Activated T-cell treated with anti-CD3 and anti-CD28 coated beads for 4 hours (primary cell): Measurements from ENCODE around the gene PSME4.
"Not testable (repeated sequence)": the region's sequence is repeated elsewhere in the genome, so short reads cannot be mapped to it uniquely, and the experiment has no call there.

Experiments
- DNase-seq: peaks from one replicate; pipeline ENCODE4 v3.0.0-alpha.2; 2020

The PSME4 gene

DNA sequence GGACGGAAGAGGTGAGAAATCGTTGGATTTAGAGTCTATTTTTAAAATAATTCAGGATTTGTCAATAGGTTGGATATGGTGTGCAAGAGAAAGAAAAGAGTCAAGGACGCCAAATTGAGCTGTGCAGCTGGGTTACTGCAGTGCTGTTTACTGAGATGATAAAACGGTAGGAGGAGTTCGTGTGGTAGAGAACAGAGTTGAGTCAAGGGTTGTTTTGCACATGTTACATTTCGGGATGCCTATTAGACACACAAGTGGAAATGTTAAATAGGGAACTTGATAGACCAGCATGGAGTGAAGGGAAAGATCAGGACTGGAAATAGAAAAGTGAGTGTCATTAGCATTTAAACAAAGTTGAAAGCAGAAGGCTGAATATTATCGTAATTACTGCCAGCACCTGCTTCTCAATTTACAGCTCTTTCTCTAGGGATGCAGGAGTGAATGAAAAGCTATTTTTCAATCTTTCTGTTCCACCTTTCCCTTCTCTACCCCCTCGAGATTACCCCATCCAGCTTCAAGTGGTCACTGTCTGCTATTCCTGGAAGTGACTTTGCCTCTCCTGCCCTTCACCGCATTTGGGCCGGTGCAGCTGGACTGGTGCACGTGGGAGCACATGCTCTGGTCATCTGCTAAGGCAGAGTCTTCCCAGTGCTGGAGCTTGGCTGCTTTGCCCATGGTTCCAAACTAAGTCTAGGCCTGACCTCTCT is 141.4 kb downstream of the PSME4 start:
- DNase-seq, result no peak

DNA sequence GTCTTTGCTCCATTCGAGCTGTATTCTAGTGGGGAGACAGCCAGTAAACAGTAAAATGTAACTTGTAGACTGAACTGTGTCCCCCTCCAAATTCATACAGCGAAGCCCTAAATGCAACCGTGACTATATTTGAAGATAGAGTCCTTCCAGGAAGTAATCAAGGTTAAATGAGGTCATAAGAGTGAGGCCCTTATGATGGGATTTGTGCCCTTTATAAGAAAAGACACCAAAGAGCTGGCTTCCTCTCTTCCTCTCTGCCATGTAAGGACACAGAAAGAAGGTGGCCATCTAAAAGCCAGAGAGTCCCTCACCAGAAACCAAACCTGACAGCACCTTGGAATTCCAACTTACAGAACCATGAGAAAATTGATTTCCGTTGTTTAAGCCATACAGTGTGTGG is 142.5 kb downstream of the PSME4 start:
- no peak for DNase-seq

DNA sequence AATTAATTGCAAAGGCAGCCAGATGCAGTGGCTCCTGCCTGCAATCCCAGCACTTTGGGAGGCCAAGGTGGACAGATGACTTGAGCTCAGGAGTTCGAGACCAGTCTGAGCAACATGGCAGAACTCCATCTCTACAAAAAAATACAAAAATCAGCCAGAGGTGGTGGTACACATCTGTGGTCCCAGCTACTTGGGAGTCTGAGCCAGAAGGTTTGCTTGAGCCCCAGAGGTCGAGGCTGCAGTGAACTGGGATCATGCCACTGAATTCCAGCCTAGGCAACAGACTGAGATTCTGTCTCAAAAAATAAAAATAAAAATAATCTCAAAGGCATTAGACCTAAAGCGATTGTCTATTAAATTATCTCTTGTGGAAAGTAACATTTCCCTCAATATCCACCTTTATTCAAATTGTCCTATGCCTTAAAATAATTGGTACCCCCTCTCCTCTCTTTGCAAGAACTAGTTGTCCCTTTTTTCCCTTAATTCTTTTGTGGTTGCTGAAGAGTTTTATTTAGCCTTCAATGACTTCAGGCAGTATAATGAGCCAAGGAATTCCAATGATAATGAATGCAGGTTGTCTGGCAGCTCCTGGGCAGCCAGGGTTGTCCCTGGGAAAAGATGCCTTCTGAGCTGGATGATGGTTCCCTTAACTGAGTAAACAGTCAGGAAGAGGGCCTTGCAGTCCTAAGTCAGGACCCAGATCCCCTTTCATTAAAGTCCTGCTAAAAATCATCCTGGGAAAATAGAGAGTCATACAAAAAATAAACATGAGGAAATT is 143.2 kb downstream of the PSME4 start:
- DNase-seq, result no peak

GRCh38 chr2:53826587-53827397 is 144.0 kb downstream of the PSME4 start:
- no peak for DNase-seq

DNA sequence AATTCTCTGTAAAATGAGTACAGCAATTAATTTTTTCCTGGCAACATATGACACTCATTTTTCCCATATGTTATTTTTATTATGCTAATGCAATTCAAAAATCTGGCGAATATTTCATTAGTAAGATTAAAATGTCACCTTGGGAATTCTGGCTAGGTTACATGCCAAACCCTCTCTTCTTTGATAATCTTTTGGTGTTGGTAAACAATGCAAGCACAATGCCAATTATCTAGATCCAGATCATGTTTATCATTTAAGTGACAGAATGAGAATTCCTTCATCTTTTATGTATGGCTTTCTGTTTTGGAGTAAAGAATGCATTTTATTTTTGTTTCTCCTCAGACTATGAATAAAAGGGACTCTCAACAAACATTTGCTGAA is 144.8 kb downstream of the PSME4 start:
- no peak for DNase-seq

DNA sequence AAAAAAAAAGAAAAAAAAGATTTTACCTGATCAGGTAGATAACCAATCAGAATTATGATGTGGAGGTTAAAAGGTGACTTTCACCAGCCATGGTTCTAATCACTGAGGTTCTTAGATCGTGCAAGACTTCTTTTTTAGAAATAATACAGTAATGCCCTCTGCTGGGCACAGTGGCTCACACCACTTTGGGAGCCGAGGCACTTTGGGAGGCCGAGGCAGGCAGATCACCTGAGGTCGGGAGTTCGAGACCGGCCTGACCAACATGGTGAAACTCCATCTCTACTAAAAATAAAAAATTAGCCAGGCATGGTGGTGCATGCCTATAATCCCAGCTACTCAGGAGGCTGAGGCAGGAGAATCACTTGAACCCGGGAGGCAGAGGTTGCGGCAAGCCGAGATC is 147.2 kb downstream of the PSME4 start:
- not testable (repeated sequence) for DNase-seq

DNA sequence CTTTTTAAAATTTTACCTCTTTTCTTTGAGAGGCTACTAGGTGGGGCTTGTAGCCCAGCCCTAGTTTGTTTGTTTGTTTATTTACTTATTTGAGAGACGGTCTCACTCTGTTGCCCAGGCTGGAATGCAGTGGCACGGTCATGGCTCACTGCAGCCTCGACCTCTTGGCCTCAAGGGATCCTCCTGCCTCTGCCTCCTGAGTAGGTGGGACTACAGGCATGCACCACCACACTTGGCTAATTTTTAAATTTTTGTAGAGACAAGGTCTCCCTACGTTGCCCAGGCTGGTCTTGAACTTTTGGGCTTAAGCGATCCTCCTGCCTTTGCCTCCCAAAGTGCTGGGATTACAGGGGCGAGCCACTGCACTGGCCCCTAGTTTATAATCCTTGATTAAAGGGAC is 149.0 kb downstream of the PSME4 start:
- no peak for DNase-seq

DNA sequence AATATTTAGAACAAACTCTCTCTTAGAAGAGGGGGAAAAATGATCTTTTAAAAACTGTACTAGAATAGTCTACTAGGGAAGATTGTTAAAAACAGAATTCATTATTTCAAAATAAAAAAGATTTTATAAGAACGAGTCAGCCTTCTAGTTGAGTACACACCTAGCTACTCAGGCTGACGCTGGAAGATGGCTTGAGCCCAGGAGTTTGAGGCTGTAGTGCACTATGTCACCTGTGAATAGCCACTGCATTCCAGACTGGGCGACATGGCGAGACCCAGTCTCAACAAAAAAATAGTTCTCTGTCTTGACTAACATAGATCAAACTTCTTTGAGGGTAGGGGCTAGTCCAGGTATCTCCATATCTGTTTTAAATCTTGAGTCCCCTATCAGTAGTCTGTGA is 150.1 kb downstream of the PSME4 start:
- no peak for DNase-seq

DNA sequence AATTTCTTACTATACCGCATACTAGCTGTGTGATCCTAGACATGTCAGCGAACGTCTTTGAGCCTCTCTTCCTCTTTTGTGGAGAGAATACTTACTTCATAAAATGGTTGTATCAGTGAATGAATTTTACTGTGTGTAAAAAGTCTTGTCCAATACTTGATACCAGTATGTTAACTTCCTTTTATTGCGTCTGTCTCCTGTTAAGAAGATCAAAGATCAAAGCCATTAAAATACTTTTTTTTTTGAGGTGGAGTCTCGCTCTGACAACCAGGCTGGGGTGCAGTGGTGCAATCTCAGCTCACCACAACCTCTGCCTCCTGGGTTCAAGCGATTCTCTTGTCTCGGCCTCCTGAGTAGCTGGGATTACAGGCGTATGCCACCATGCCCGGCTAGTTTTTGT is 150.7 kb downstream of the PSME4 start:
- DNase-seq, result no peak

DNA sequence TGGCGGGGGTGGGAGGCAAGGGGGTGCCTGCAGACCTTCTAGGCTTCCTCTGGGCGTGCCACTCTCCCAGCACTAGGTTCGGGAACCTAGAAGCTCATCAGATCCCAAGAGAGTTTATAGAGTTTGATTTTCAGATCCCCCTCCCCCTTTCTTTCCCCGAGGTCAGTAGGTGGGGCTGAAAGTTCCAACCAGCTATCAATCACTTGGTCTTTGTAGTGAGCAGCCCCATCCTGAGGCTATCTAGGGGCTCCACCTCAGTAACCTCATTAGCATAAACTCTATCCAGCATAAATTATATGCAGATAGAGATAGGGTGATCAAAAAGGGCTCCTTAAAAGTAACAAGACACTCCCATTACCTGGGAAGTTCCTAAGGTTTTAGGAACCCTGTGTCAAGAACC is 151.2 kb downstream of the PSME4 start:
- DNase-seq, result no peak

DNA sequence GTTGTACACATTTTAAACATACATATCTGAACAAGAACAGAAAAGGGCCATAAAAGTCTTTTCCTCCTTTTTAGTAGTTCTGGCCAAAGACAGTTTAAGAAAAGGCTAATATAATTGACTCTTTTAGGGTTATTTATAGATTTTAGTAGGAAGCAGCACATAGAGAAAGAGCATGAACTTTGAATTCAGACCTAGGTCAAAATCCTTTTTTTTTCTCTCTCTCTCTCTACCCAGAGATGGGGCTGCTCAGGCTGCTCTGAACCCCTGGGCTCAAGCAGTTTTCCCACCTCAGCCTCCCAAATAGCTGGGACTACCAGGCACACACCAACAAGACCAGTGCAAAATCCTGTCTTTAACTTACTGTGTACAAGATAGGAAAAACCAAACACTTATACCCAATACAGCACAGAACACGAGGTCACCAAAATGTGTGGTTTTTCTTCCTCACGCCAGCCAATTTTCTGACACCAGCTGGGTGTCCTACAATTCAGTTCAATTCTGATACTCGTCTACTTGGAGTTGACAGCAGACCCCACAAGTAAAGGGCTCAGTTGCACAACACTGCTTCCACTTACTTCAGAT is 151.8 kb downstream of the PSME4 start:
- DNase-seq, result no peak
